GM12865 (cell line): Measurements from ENCODE around the gene SGCD.

Experiments
- DNase-seq: peaks from one replicate; pipeline ENCODE4 v3.0.0; 2010; ENCODE audit warnings: low read depth
- H3K4me3 ChIP-seq: 2 replicates; pipeline ENCODE4 v1.5.1; 2011; ENCODE audit warnings: mild to moderate bottlenecking, low read depth, low read length, control low read depth
- CTCF ChIP-seq: IDR thresholded peaks from 2 replicates; pipeline ENCODE4 v1.5.1; 2011; ENCODE audit warnings: low read length, control low read depth, low read depth, inconsistent platforms; ENCODE audit not compliant: insufficient read depth; ENCODE audit errors: missing control alignments

SGCD gene

GRCh38 chr5:156667616-156668015, 340.7 kb downstream of the SGCD start:
- TF ChIP-seq CTCF, result no peak
- H3K4me3 ChIP-seq, result no peak overlapping the region
- no peak for DNase-seq

GRCh38 chr5:156669416-156669815, 342.5 kb downstream of the SGCD start:
- no peak for DNase-seq
- no peak for TF ChIP-seq CTCF
- no peak overlapping the region for H3K4me3 ChIP-seq

- H3K4me3 ChIP-seq, result no peak overlapping the region
- no peak for TF ChIP-seq CTCF
- no peak for DNase-seq
These were observed 343.7 kb downstream of the SGCD start for GRCh38 chr5:156670615-156671014.

GRCh38 chr5:156675395-156675794, 348.4 kb downstream of the SGCD start:
- no peak overlapping the region for H3K4me3 ChIP-seq
- no peak for TF ChIP-seq CTCF
- no peak for DNase-seq

- no peak overlapping the region for H3K4me3 ChIP-seq
- no peak for DNase-seq
- no peak for TF ChIP-seq CTCF
These were observed 351.0 kb downstream of the SGCD start for GRCh38 chr5:156677963-156678362.

- H3K4me3 ChIP-seq, result no peak overlapping the region
- DNase-seq, result no peak
- TF ChIP-seq CTCF, result no peak
These were observed 351.5 kb downstream of the SGCD start for GRCh38 chr5:156678484-156678883.

GRCh38 chr5:156680831-156681230, 353.9 kb downstream of the SGCD start:
- TF ChIP-seq CTCF, result no peak
- DNase-seq, result no peak
- H3K4me3 ChIP-seq, result no peak overlapping the region
